22Rv1 (cell line): ENCODE measurements around the gene MSH2.

Experiments used
- ZFX ChIP-seq: fragments of 450-650 bp; IDR thresholded peaks from 2 replicates; pipeline ENCODE4 v1.6.1; 2017; ENCODE audit warnings: antibody characterized with exemption, borderline replicate concordance
- TF ChIP-seq, protein P1 (sequence below): fragments of 450-650 bp; IDR thresholded peaks from 2 replicates; pipeline ENCODE4 v1.5.1; 2017; ENCODE audit warnings: mild to moderate bottlenecking

GRCh38 chr2:47479863-47480262, 76.9 kb downstream of the MSH2 start:
- TF ChIP-seq, protein P1, sequence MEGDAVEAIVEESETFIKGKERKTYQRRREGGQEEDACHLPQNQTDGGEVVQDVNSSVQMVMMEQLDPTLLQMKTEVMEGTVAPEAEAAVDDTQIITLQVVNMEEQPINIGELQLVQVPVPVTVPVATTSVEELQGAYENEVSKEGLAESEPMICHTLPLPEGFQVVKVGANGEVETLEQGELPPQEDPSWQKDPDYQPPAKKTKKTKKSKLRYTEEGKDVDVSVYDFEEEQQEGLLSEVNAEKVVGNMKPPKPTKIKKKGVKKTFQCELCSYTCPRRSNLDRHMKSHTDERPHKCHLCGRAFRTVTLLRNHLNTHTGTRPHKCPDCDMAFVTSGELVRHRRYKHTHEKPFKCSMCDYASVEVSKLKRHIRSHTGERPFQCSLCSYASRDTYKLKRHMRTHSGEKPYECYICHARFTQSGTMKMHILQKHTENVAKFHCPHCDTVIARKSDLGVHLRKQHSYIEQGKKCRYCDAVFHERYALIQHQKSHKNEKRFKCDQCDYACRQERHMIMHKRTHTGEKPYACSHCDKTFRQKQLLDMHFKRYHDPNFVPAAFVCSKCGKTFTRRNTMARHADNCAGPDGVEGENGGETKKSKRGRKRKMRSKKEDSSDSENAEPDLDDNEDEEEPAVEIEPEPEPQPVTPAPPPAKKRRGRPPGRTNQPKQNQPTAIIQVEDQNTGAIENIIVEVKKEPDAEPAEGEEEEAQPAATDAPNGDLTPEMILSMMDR: no peak
- no peak for TF ChIP-seq ZFX
